Activated CD4-positive, alpha-beta T cell treated with anti-CD3 and anti-CD28 coated beads, Interleukin-2, amount 10 ng/mL, durations not matched to agents 7 days and 5 days (primary cell): Measurements from ENCODE around the gene TRAM2. TPM values are rescaled to one million over a fixed set of nuclear protein-coding genes. Genes with fewer than 3 reads are reported as not detected.
"Not testable (repeated sequence)": the region's sequence is repeated elsewhere in the genome, so short reads cannot be mapped to it uniquely, and the experiment has no call there.

Experiments
- CTCF ChIA-PET: fragments of 350-600 bp; sonication (Branson Sonifier 250); formaldehyde crosslinking; loops from one replicate; lab custom pipeline; 2021; ENCODE audit warnings: antibody characterized with exemption; lab: Charles Lee
- POLR2A ChIA-PET: fragments of 350-600 bp; sonication (Branson Sonifier 250); formaldehyde crosslinking; loops from one replicate; lab custom pipeline; 2021; ENCODE audit warnings: antibody characterized with exemption; lab: Charles Lee
- DNase-seq: peaks from one replicate; pipeline ENCODE4 v3.0.0-alpha.2; 2020
- H3K27ac Mint-ChIP-seq: one replicate; pipeline ENCODE4 v1.8.0; 2021; ENCODE audit warnings: mild to moderate bottlenecking, moderate library complexity, mixed read lengths
- H3K27me3 Mint-ChIP-seq: one replicate; pipeline ENCODE4 v1.8.0; 2021; ENCODE audit warnings: mixed read lengths
- H3K36me3 Mint-ChIP-seq: one replicate; pipeline ENCODE4 v1.8.0; 2021; ENCODE audit warnings: low read depth, mixed read lengths
- H3K4me1 Mint-ChIP-seq: one replicate; pipeline ENCODE4 v1.8.0; 2021; ENCODE audit warnings: mixed read lengths
- H3K4me3 Mint-ChIP-seq: one replicate; pipeline ENCODE4 v1.8.0; 2021; ENCODE audit warnings: mild to moderate bottlenecking, moderate library complexity, mixed read lengths
- H3K9me3 Mint-ChIP-seq: one replicate; pipeline ENCODE4 v1.8.0; 2021; ENCODE audit warnings: mixed read lengths
- total RNA-seq, 2 experiments: library from RNA; stranded (reverse); gene quantifications; one replicate each; pipeline ENCODE4 v1.2.3, GENCODE V29; 2021

TRAM2 gene
- total RNA-seq, 2 experiments from 2014 or later, result 9.0 to 9.4 TPM

- no peak for DNase-seq
- CTCF ChIA-PET, result interaction anchor here (1.7 kb wide), 1 partner anchor 12 kb away, joined by 4 read pairs; no protein-coding TSS in a partner anchor
- no peaks in the 10 kb centered on the region for H3K36me3 Mint-ChIP-seq
These were observed 82.4 kb downstream of the TRAM2 start for GRCh38 chr6:52494298-52495072.

GRCh38 chr6:52493669-52494068 lies 83.2 kb downstream of the TRAM2 start:
- Mint-ChIP-seq H3K4me3 (no peak overlapping the region), H3K9me3 (no peaks in the 10 kb centered on the region), H3K27me3 (no peaks in the 10 kb centered on the region), H3K27ac (no peak overlapping the region), H3K4me1 (no peaks in the 10 kb centered on the region), H3K36me3 (no peaks in the 10 kb centered on the region)
- no peak for DNase-seq
- POLR2A ChIA-PET, result no interaction called here
- CTCF ChIA-PET, result interaction anchor here (0.6 to 1.7 kb wide), 7 partner anchors 9 to 481 kb away, joined by 3 to 5 read pairs (median 3); no protein-coding TSS in a partner anchor

More at GRCh38 chr6:52494298-52495072, 82.4 kb downstream of the TRAM2 start:
- Mint-ChIP-seq H3K27ac (no peak overlapping the region), H3K4me1 (no peaks in the 10 kb centered on the region), H3K4me3 (no peak overlapping the region), H3K9me3 (no peaks in the 10 kb centered on the region), H3K27me3 (no peaks in the 10 kb centered on the region)
- POLR2A ChIA-PET, result no interaction called here

GRCh38 chr6:52491203-52492069 lies 85.4 kb downstream of the TRAM2 start:
- Mint-ChIP-seq H3K4me3 (no peak overlapping the region), H3K9me3 (peaks cover 2% of the 10 kb centered on the region), H3K4me1 (no peaks in the 10 kb centered on the region), H3K27me3 (no peaks in the 10 kb centered on the region), H3K27ac (no peak overlapping the region), H3K36me3 (no peaks in the 10 kb centered on the region)
- ChIA-PET POLR2A (no interaction called here), CTCF (interaction anchor here (1.0 kb wide), 1 partner anchor 12 kb away, joined by 3 read pairs; no protein-coding TSS in a partner anchor)
- DNase-seq, result no peak

GRCh38 chr6:52489881-52490280 lies 87.0 kb downstream of the TRAM2 start:
- no peak overlapping the region for H3K4me3 Mint-ChIP-seq
- no peak overlapping the region for H3K27ac Mint-ChIP-seq
- POLR2A ChIA-PET, result no interaction called here
- CTCF ChIA-PET, result interaction anchor here (0.8 kb wide), 1 partner anchor 12 kb away, joined by 3 read pairs; no protein-coding TSS in a partner anchor
- DNase-seq, result no peak
- no peaks in the 10 kb centered on the region for H3K4me1 Mint-ChIP-seq
- H3K9me3 Mint-ChIP-seq, result peaks cover 2% of the 10 kb centered on the region
- no peaks in the 10 kb centered on the region for H3K36me3 Mint-ChIP-seq
- no peaks in the 10 kb centered on the region for H3K27me3 Mint-ChIP-seq

GRCh38 chr6:52483671-52484003 lies 93.2 kb downstream of the TRAM2 start:
- Mint-ChIP-seq H3K27ac (no peak overlapping the region), H3K4me1 (no peaks in the 10 kb centered on the region), H3K9me3 (peaks cover 2% of the 10 kb centered on the region), H3K4me3 (no peak overlapping the region), H3K36me3 (no peaks in the 10 kb centered on the region), H3K27me3 (no peaks in the 10 kb centered on the region)
- ChIA-PET CTCF (no interaction called here), POLR2A (no interaction called here)
- no peak for DNase-seq

GRCh38 chr6:52482903-52483670 lies 93.8 kb downstream of the TRAM2 start:
- H3K36me3 Mint-ChIP-seq, result no peaks in the 10 kb centered on the region
- H3K4me1 Mint-ChIP-seq, result no peaks in the 10 kb centered on the region
- no peaks in the 10 kb centered on the region for H3K27me3 Mint-ChIP-seq
- no peak overlapping the region for H3K27ac Mint-ChIP-seq
- no peak overlapping the region for H3K4me3 Mint-ChIP-seq
- ChIA-PET CTCF (interaction anchor here (0.9 to 1.1 kb wide), 2 partner anchors 10 to 13 kb away, joined by 3 to 4 read pairs; no protein-coding TSS in a partner anchor), POLR2A (no interaction called here)
- H3K9me3 Mint-ChIP-seq, result peaks cover 2% of the 10 kb centered on the region
- no peak for DNase-seq

GRCh38 chr6:52475307-52475706 lies 101.6 kb downstream of the TRAM2 start:
- Mint-ChIP-seq H3K27ac (no peak overlapping the region), H3K9me3 (no peaks in the 10 kb centered on the region), H3K27me3 (no peaks in the 10 kb centered on the region), H3K36me3 (no peaks in the 10 kb centered on the region), H3K4me1 (no peaks in the 10 kb centered on the region), H3K4me3 (no peak overlapping the region)
- ChIA-PET POLR2A (no interaction called here), CTCF (no interaction called here)
- DNase-seq, result no peak

GRCh38 chr6:52474173-52474572 lies 102.7 kb downstream of the TRAM2 start:
- POLR2A ChIA-PET, result no interaction called here
- Mint-ChIP-seq H3K27ac (no peak overlapping the region), H3K9me3 (no peaks in the 10 kb centered on the region), H3K27me3 (no peaks in the 10 kb centered on the region), H3K4me1 (no peaks in the 10 kb centered on the region), H3K36me3 (no peaks in the 10 kb centered on the region), H3K4me3 (no peak overlapping the region)
- DNase-seq, result no peak
- CTCF ChIA-PET, result no interaction called here

GRCh38 chr6:52461194-52461593 lies 115.7 kb downstream of the TRAM2 start:
- H3K4me1 Mint-ChIP-seq, H3K36me3 Mint-ChIP-seq, H3K27ac Mint-ChIP-seq, CTCF ChIA-PET, H3K27me3 Mint-ChIP-seq, DNase-seq, H3K9me3 Mint-ChIP-seq, H3K4me3 Mint-ChIP-seq, POLR2A ChIA-PET: not testable (repeated sequence)

- no peaks in the 10 kb centered on the region for H3K4me1 Mint-ChIP-seq
- no peaks in the 10 kb centered on the region for H3K36me3 Mint-ChIP-seq
- POLR2A ChIA-PET, result no interaction called here
- H3K4me3 Mint-ChIP-seq, result no peak overlapping the region
- no peak for DNase-seq
- no peaks in the 10 kb centered on the region for H3K27me3 Mint-ChIP-seq
- CTCF ChIA-PET, result no interaction called here
- H3K9me3 Mint-ChIP-seq, result peaks cover 3% of the 10 kb centered on the region
- no peak overlapping the region for H3K27ac Mint-ChIP-seq
These were observed 119.8 kb downstream of the TRAM2 start for GRCh38 chr6:52457096-52457495.

- no peak for DNase-seq
- Mint-ChIP-seq H3K4me3 (no peak overlapping the region), H3K4me1 (no peaks in the 10 kb centered on the region), H3K9me3 (peaks cover 13% of the 10 kb centered on the region), H3K27me3 (no peaks in the 10 kb centered on the region), H3K27ac (no peak overlapping the region), H3K36me3 (peaks cover 2% of the 10 kb centered on the region)
- POLR2A ChIA-PET, result no interaction called here
- CTCF ChIA-PET, result interaction anchor here (0.6 kb wide), 1 partner anchor 291 kb away, joined by 4 read pairs; no protein-coding TSS in a partner anchor
These were observed 122.3 kb downstream of the TRAM2 start for GRCh38 chr6:52454556-52454955.
